Ovary (tissue), 3 donors: Measurements from ENCODE around the gene ELOVL5.

ENCODE experiments used
- POLR2A ChIP-seq: fragments of 450-650 bp; IDR thresholded peaks from one replicate; pipeline ENCODE4 v1.6.1; 2017; ENCODE audit warnings: antibody characterized with exemption, mild to moderate bottlenecking, moderate library complexity
- TF ChIP-seq, protein P1 (sequence below), 3 donors: fragments of 450-650 bp in 2 of 3; fragments of 200-600 bp in 1 of 3; IDR thresholded peaks; one replicate each; pipeline versions ENCODE4 v1.5.1 to v1.8.0; 2016 to 2022; ENCODE audit warnings: antibody characterized with exemption in 3 of 3, mild to moderate bottlenecking in 1 of 3
- donor health status: DM: no; HTN: no; CAD: no.

DNA sequence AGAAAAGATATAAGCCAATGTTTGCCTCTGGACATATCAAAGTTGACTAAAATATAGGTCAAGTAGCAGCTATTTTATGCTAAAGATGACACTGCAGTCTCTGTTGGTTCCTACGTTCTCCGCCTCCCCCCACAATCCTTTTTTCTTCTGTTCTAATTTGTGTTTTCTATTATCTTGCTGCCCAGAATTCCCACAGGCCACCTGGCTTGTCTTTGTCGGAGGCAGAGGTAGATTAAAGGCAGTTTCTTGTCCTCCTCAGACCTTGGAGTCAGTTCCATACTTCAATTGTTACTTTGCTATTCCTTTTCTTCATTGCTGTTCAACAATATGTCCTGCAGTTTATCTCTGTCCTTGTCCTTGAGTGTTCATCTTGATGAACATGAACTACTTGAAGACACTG lies 3.6 kb upstream of the ELOVL5 start:
- TF ChIP-seq, protein P1, sequence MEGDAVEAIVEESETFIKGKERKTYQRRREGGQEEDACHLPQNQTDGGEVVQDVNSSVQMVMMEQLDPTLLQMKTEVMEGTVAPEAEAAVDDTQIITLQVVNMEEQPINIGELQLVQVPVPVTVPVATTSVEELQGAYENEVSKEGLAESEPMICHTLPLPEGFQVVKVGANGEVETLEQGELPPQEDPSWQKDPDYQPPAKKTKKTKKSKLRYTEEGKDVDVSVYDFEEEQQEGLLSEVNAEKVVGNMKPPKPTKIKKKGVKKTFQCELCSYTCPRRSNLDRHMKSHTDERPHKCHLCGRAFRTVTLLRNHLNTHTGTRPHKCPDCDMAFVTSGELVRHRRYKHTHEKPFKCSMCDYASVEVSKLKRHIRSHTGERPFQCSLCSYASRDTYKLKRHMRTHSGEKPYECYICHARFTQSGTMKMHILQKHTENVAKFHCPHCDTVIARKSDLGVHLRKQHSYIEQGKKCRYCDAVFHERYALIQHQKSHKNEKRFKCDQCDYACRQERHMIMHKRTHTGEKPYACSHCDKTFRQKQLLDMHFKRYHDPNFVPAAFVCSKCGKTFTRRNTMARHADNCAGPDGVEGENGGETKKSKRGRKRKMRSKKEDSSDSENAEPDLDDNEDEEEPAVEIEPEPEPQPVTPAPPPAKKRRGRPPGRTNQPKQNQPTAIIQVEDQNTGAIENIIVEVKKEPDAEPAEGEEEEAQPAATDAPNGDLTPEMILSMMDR (IDR thresholded peaks at IDR 0.05) = no peak
- no peak for TF ChIP-seq POLR2A
